ENCODE results near the gene NLGN1.

DNA sequence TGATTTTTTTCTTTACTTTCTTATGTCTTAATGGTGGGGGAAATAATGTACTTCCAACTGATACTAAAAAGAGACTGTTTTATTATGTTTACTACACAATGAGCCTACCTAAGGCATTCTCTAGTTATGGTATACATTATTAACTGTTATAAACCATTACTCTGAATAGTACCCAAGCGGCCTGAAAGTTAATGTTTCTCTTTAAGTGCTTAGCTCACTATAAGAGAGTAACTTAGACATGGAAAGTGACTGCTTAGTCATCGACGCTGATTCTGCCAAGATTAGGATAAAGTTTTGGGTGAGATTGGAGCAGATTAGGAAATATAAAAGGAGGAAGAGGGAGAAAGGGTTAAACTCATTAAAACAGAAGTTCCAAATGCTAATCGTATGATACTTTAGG, 365.0 kb downstream of the NLGN1 start:
- TF ChIP-seq SIN3A (IDR thresholded peaks at IDR 0.05; ENCODE audit: borderline replicate concordance in 2 of 2, control insufficient read depth in 1 of 2, low read depth in 2 of 2, low read length in 2 of 2), result no peak
- TF ChIP-seq, protein P1, sequence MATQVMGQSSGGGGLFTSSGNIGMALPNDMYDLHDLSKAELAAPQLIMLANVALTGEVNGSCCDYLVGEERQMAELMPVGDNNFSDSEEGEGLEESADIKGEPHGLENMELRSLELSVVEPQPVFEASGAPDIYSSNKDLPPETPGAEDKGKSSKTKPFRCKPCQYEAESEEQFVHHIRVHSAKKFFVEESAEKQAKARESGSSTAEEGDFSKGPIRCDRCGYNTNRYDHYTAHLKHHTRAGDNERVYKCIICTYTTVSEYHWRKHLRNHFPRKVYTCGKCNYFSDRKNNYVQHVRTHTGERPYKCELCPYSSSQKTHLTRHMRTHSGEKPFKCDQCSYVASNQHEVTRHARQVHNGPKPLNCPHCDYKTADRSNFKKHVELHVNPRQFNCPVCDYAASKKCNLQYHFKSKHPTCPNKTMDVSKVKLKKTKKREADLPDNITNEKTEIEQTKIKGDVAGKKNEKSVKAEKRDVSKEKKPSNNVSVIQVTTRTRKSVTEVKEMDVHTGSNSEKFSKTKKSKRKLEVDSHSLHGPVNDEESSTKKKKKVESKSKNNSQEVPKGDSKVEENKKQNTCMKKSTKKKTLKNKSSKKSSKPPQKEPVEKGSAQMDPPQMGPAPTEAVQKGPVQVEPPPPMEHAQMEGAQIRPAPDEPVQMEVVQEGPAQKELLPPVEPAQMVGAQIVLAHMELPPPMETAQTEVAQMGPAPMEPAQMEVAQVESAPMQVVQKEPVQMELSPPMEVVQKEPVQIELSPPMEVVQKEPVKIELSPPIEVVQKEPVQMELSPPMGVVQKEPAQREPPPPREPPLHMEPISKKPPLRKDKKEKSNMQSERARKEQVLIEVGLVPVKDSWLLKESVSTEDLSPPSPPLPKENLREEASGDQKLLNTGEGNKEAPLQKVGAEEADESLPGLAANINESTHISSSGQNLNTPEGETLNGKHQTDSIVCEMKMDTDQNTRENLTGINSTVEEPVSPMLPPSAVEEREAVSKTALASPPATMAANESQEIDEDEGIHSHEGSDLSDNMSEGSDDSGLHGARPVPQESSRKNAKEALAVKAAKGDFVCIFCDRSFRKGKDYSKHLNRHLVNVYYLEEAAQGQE (IDR thresholded peaks at IDR 0.05; ENCODE audit: borderline replicate concordance), result no peak
- TF ChIP-seq, protein P1 (CRISPR knock-in tag; IDR thresholded peaks at IDR 0.05; ENCODE audit: low read depth), result no peak
